Keratinocyte (primary cell): ENCODE data around the gene SYDE2. TPM values are rescaled to one million over a fixed set of nuclear protein-coding genes. Genes with fewer than 3 reads are reported as not detected.

Experiments used
- DNase-seq: peaks from one replicate; pipeline ENCODE4 v3.0.0-alpha.2; 2011; ENCODE audit warnings: low read depth, missing footprints, low spot score
- FAIRE-seq: peaks from 2 replicates; lab custom pipeline; 2011; peaks lifted over from hg19 to GRCh38; lab: Jason Lieb, UNC
- H2AFZ ChIP-seq: 2 replicates; pipeline ENCODE4 v1.6.0; 2012; ENCODE audit warnings: low read length, control low read depth, inconsistent platforms; ENCODE audit not compliant: control insufficient read depth
- H3K27ac ChIP-seq: 2 replicates; pipeline ENCODE4 v1.5.1; 2011; ENCODE audit warnings: low read length; ENCODE audit not compliant: control insufficient read depth, insufficient read depth
- H3K27me3 ChIP-seq: 3 replicates; pipeline ENCODE4 v1.6.0; 2011; ENCODE audit warnings: low read length; ENCODE audit not compliant: control insufficient read depth, insufficient read depth; ENCODE audit errors: extremely low read depth
- H3K36me3 ChIP-seq, 2 experiments: 2 replicates in 1 of 2; 3 replicates in 1 of 2; pipeline ENCODE4 v1.5.1; 2011; ENCODE audit warnings: low read length in 2 of 2, mild to moderate bottlenecking in 1 of 2; ENCODE audit not compliant: control insufficient read depth in 2 of 2, insufficient read depth in 2 of 2; ENCODE audit errors: extremely low read depth in 1 of 2
- H3K4me1 ChIP-seq: 3 replicates; pipeline ENCODE4 v1.5.1; 2011; ENCODE audit warnings: low read length; ENCODE audit not compliant: control insufficient read depth, insufficient read depth; ENCODE audit errors: extremely low read depth
- H3K4me2 ChIP-seq: 3 replicates; pipeline ENCODE4 v1.6.0; 2011; ENCODE audit warnings: low read depth, low read length; ENCODE audit not compliant: control insufficient read depth, insufficient read depth; ENCODE audit errors: extremely low read depth
- H3K4me3 ChIP-seq, 3 experiments: fragments of 200-600 bp in 1 of 3; sonication (generic) in 1 of 3; 2 replicates in 2 of 3; 3 replicates in 1 of 3; pipeline ENCODE4 v1.5.1; 2011 to 2016; ENCODE audit warnings: low read length in 3 of 3, mild to moderate bottlenecking in 3 of 3, control low read depth in 2 of 3, inconsistent platforms in 1 of 3, low read depth in 1 of 3, mixed read lengths in 1 of 3, mixed run types in 1 of 3, moderate library complexity in 1 of 3; ENCODE audit not compliant: control insufficient read depth in 2 of 3, insufficient read depth in 2 of 3; ENCODE audit errors: extremely low read depth in 1 of 3
- H3K79me2 ChIP-seq: 2 replicates; pipeline ENCODE4 v1.6.0; 2012; ENCODE audit warnings: low read length; ENCODE audit not compliant: control insufficient read depth, insufficient read depth
- H3K9ac ChIP-seq: 3 replicates; pipeline ENCODE4 v1.6.0; 2011; ENCODE audit warnings: low read length; ENCODE audit not compliant: control insufficient read depth, insufficient read depth; ENCODE audit errors: extremely low read depth
- H3K9me1 ChIP-seq: 3 replicates; pipeline ENCODE4 v1.6.0; 2011; ENCODE audit warnings: low read length; ENCODE audit not compliant: control insufficient read depth, insufficient read depth; ENCODE audit errors: extremely low read depth
- H3K9me3 ChIP-seq: 2 replicates; pipeline ENCODE4 v1.5.1; 2012; ENCODE audit warnings: low read depth, low read length; ENCODE audit not compliant: control insufficient read depth
- H4K20me1 ChIP-seq: 3 replicates; pipeline ENCODE4 v1.6.0; 2011; ENCODE audit warnings: low read length; ENCODE audit not compliant: control insufficient read depth, insufficient read depth; ENCODE audit errors: extremely low read depth
- EZH2 ChIP-seq: IDR thresholded peaks from one replicate; pipeline ENCODE4 v1.6.1; 2012; ENCODE audit warnings: inconsistent platforms, mild to moderate bottlenecking, low read length, moderate library complexity
- dilution Hi-C: fragments of 300-500 bp; cut with MboI; formaldehyde crosslinking; loops from one replicate; pipeline ENCODE4 v1.7.0; 2020; ENCODE audit warnings: low sequenced_read_pairs; ENCODE audit not compliant: extremely low pct_ligation_motif_present
- polyA plus RNA-seq, 5 experiments: library from polyadenylated mRNA; depleted of rRNA in 3 of 5; stranded (reverse) in 3 of 5; stranded (forward) in 1 of 5; unstranded in 1 of 5; fragments of >200 nt; gene quantifications; 1 replicate in 1 of 5; 2 replicates in 3 of 5; 3 replicates in 1 of 5; pipeline versions ENCODE4 v1.2.1 to v1.2.3, GENCODE V29; 2011 to 2012; ENCODE audit warnings: missing spikeins in 2 of 5, low read depth in 1 of 5, low replicate concordance in 1 of 5
- TF ChIP-seq, protein P1 (sequence below), 3 experiments: IDR thresholded peaks in 1 of 3; conservative IDR thresholded peaks in 1 of 3; optimal IDR thresholded peaks in 1 of 3; 2 replicates in 2 of 3; 3 replicates in 1 of 3; pipeline versions ENCODE3 to v1.5.1; 2011; ENCODE audit warnings: low read length in 3 of 3, mild to moderate bottlenecking in 3 of 3, moderate library complexity in 2 of 3, control low read depth in 1 of 3, inconsistent platforms in 1 of 3; ENCODE audit not compliant: insufficient read depth in 2 of 3; ENCODE audit errors: extremely low read depth in 1 of 3

The SYDE2 gene
- polyA plus RNA-seq, 1 donor (not counting 4 experiments of a cell fraction or from before 2014, with no cell fraction given) = 1.7 TPM

DNA sequence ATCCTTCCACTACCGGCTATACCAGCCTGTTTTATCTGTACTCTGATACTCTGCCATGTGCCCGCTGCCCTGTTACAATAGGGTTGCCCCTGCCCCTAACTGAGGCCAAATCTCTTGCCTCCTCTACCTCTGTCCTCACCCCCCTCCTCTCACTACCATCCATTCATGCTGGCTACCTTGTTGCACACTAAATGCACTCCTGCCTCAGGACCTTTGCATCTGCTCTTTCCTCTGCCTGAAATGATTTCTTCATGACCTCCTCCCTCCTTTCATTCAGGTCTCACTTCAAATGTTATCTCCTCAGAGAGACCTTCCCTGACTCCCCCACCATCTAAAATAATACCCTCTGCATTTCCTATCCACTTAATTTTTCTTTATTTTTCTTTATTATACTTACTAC lies 7.7 kb upstream of the SYDE2 start:
- H3K27me3 ChIP-seq = no peaks in the 10 kb centered on the region

DNA sequence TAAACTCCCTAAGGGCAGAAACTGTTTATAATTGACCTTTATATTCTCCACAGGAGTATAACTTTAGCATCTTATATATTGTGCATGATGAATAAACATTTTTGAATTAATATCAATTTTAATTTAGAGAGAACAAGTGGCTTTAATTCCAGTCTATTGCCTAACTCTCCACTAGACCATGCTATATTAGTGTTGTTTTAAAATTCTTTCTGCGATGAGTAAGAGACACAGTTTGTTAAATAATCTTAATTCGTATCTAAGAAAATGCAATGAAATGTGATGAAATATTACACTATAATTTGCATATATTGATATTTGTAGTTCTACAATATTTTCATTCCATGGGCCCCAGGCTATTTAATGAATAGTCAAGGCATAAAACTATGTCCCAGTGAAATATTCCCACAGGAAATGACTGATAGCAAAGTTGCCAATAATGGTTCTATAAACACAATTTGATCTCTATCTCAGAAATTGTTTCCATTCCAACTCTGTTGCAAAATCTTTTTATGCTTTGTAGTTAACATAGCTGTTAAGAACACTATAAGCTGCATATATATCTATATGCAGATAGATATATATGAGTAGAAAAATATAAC lies 2.9 kb upstream of the SYDE2 start:
- Histone ChIP-seq H3K4me1 (peaks cover 23% of the 10 kb centered on the region), H3K9ac (no peak overlapping the region), H3K9me1 (no peaks in the 10 kb centered on the region), H3K27me3 (no peaks in the 10 kb centered on the region), H4K20me1 (no peaks in the 10 kb centered on the region), H3K27ac (no peak overlapping the region), H2AFZ (no peak overlapping the region), H3K4me2 (no peak overlapping the region), H3K4me3 (no peak overlapping the region), H3K36me3 (no peaks in the 10 kb centered on the region), H3K9me3 (no peaks in the 10 kb centered on the region), H3K79me2 (peaks cover 9% of the 10 kb centered on the region)
- TF ChIP-seq, protein P1, sequence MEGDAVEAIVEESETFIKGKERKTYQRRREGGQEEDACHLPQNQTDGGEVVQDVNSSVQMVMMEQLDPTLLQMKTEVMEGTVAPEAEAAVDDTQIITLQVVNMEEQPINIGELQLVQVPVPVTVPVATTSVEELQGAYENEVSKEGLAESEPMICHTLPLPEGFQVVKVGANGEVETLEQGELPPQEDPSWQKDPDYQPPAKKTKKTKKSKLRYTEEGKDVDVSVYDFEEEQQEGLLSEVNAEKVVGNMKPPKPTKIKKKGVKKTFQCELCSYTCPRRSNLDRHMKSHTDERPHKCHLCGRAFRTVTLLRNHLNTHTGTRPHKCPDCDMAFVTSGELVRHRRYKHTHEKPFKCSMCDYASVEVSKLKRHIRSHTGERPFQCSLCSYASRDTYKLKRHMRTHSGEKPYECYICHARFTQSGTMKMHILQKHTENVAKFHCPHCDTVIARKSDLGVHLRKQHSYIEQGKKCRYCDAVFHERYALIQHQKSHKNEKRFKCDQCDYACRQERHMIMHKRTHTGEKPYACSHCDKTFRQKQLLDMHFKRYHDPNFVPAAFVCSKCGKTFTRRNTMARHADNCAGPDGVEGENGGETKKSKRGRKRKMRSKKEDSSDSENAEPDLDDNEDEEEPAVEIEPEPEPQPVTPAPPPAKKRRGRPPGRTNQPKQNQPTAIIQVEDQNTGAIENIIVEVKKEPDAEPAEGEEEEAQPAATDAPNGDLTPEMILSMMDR (optimal IDR thresholded peaks at IDR 0.05 in 1 of 3, IDR thresholded peaks at IDR 0.05 in 1 of 3, conservative IDR thresholded peaks at IDR 0.05 in 1 of 3; ENCODE audit: extremely low read depth in 1 of 3, insufficient read depth in 2 of 3, low read length in 3 of 3) = no peak
- TF ChIP-seq EZH2 = no peak
- no peak for DNase-seq
- no peak for FAIRE-seq
- dilution Hi-C loops = no loop called here

More for the DNA sequence above, 7.7 kb upstream of the SYDE2 start:
- Histone ChIP-seq H3K4me2 (no peak overlapping the region), H3K79me2 (no peaks in the 10 kb centered on the region), H3K27ac (no peak overlapping the region), H3K9me1 (no peaks in the 10 kb centered on the region), H3K36me3 (no peaks in the 10 kb centered on the region), H2AFZ (no peak overlapping the region), H4K20me1 (no peaks in the 10 kb centered on the region), H3K9ac (no peak overlapping the region), H3K4me3 (no peak overlapping the region), H3K9me3 (no peaks in the 10 kb centered on the region), H3K4me1 (peaks cover 14% of the 10 kb centered on the region)
- DNase-seq (no peak), FAIRE-seq (no peak)
- dilution Hi-C loops = no loop called here
- no peak for TF ChIP-seq EZH2
- TF ChIP-seq, protein P1 (optimal IDR thresholded peaks at IDR 0.05 in 1 of 3, IDR thresholded peaks at IDR 0.05 in 1 of 3, conservative IDR thresholded peaks at IDR 0.05 in 1 of 3; ENCODE audit: extremely low read depth in 1 of 3, insufficient read depth in 2 of 3, low read length in 3 of 3) = no peak
